NCI-H2171 (cell line): ENCODE results near the gene IFRD2.

Source experiments
- DNase-seq: peaks from one replicate; lab custom pipeline; 2025; lab: John Stamatoyannopoulos, UW

Gene IFRD2, protein sequence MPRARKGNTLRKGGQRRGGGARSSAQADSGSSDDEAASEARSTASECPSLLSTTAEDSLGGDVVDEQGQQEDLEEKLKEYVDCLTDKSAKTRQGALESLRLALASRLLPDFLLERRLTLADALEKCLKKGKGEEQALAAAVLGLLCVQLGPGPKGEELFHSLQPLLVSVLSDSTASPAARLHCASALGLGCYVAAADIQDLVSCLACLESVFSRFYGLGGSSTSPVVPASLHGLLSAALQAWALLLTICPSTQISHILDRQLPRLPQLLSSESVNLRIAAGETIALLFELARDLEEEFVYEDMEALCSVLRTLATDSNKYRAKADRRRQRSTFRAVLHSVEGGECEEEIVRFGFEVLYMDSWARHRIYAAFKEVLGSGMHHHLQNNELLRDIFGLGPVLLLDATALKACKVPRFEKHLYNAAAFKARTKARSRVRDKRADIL

DNA sequence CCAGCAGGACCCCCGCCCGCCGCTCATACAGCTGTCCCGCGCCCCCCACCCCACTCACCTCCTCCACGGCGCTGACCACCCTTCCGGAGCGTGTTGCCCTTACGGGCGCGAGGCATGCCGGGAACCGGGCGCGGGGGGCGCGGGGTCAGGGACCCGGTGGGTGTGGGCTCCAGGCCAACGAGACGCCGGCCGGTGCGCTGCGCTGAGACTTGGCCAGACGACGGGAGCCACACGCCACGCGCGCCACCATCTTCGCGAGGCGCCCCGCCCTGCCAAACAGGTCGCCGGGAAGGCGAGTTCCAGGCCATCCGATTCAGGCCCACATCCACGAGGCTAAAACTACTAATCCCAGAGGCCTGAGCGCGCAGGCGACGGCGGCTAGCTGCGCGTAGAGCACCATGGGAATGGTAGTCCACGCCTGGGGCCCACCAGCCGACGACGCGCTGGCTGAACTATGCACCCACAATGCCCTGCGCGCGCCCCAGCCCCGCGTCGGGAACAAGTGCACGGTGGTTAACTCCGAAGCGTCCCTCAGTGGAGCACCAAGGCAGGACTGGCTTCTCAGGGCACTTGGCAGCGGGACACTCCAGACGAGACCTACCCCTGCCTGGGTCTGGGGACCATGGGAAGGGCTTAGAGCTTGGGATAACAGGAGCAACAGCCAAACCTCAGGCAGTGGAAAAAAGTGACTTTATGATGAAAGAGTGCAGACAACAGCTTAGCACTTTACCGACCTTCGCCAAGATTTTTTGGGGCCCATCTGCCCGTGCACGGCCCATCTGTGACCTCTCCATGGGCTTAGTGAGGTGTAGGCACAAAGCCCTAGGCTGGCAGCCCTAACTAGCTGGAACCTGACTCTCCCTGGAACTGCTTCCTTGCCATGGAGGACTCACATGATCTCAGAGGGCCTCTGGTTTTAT lies at the start of gene IFRD2:
TSS of gene IFRD2 (minus strand) at position 271 of the 920 bp plus-strand sequence. CDS start at position 116, 155 bp downstream.
- DNase-seq = peak; percentile 82

DNA sequence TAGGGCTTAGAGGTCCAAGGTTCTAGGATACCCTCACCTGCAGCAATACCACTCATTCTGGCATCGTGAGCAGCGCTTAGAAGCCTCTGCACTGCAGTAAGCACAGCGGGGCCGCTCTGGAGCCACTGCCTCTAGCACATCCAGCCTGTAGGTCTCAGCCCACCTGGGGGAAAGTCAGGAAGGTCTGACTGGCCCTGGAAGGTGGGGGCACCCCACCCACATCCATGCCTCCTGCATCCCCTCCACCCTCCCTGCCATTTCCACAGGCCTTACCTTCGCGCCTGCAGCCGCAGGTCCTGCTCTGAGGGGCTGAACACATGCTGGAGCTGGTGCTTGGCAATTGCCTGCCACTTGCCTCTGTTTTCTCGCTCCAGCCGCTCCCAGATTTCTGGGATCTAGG lies 49.3 kb upstream of the IFRD2 start:
- no peak for DNase-seq

DNA sequence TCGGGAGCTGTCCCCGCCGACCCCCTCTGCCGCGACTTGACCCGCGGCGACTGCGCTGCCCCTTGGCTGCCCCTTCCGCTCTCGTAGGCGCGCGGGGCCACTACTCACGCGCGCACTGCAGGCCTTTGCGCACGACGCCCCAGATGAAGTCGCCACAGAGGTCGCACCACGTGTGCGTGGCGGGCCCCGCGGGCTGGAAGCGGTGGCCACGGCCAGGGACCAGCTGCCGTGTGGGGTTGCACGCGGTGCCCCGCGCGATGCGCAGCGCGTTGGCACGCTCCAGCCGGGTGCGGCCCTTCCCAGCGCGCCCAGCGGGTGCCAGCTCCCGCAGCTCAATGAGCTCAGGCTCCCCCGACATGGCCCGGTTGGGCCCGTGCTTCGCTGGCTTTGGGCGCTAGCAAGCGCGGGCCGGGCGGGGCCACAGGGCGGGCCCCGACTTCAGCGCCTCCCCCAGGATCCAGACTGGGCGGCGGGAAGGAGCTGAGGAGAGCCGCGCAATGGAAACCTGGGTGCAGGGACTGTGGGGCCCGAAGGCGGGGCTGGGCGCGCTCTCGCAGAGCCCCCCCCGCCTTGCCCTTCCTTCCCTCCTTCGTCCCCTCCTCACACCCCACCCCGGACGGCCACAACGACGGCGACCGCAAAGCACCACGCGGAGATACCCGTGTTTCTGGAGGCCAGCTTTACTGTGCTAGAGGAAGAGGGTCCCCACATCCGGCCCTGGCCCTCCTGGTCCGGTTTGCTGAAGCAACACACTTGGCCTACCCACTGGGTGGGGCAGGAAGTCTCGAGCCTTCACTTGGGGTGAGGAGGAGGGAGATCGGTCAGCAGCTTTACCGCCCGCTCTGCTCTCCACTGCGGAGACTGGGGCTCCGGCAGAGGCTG lies 48.5 kb upstream of the IFRD2 start, which contains the start of gene RASSF1:
TSS of gene RASSF1 (minus strand) at position 389 of the 882 bp plus-strand sequence. CDS start at position 358, 31 bp downstream.
- DNase-seq = no peak

DNA sequence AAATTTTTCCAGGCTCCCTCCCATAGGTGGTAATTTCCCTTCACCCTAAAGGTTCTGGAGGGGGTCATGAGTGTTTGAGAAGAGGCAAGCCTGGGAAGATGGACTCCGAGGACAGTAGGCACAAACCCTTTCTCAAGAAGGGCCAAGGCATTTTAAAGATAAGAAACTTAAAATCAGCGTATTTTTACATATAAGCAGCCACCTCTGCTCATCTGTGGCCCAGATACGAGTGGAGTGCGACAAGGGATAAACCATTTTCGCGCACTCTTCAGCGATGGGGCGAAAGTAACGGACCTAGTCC lies 47.9 kb upstream of the IFRD2 start:
- no peak for DNase-seq

DNA sequence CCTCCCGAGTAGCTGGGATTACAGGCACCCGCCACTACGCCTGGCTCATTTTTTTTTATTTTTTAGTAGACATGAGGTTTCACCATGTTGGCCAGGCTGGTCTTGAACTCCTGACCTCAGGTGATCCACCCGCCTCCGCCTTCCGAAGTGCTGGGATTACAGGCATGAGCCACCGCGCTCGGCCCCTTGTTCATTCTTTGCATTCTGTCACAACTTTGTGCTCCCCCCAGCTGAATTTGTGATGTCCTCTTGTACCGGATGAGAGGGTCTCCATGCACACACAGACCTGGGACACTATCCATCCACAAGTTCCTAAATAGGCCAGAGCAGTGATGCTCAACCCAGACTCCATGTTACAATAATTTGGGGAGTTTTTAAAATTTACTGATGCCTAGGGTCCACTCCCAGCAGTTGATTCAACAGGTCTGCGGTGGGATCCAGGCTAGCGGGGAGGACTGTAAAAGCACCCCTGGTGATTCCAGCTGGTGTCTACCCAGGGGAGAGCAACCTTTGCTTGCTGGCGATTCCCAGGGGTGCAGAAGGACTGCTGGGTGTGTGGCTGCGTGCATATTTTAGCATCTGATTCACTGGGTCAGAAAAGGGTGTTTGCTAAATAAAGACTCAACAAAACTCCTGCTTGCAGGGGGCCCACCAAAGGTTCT lies 47.4 kb upstream of the IFRD2 start:
- no peak for DNase-seq

DNA sequence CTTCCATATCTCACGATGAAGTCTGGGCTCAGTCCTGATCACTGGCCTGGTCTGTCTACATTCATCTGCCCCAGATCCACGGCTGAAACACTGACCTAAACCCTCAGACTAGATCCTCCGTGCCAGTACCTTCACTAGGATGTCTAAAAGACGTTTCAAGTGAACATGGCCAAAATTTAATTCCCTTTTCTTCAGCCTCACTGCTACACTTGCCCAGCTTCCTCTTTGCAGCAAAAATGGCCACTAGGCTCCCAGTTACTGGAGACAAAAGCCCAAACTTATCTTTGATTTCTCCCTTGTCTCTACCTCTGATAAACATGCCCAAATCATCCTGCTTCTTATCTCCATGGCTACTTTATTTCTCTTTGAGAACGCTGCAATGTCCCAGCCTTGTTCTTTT lies 46.7 kb upstream of the IFRD2 start:
- no peak for DNase-seq

DNA sequence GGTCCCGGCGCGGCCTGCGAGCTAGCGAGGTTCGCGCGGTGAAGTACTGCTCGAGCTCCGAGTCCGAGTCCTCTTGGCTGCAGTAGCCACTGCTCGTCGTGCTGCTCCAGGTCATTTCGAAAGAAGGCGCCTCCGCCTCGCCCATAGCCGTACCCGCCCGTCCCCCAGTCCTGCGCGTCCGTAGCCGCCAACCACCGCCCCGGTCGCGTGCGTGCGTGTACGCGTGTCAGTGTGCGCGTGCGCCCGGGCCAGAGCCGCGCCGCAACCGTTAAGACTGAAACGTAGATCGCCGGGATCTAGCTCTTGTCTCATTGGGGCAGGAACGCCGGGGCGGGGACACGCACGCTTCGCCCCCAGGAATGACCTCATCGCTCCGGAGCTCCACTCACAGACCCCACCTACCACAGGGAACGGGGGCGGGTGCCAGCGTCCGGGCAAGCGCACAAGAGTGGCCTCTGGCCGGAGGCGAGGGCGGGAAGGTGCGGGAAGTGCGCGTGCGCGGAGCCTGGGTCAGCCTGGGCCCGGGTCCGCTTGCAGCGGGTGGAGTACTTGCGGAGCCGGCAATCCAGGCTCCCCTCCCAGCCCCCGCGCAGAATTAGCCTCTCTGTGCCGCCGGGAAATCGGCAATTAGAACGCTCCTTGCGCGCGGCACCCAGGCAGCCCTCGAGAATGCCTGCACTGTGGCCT lies 45.1 kb upstream of the IFRD2 start:
- peak; percentile 88 for DNase-seq

DNA sequence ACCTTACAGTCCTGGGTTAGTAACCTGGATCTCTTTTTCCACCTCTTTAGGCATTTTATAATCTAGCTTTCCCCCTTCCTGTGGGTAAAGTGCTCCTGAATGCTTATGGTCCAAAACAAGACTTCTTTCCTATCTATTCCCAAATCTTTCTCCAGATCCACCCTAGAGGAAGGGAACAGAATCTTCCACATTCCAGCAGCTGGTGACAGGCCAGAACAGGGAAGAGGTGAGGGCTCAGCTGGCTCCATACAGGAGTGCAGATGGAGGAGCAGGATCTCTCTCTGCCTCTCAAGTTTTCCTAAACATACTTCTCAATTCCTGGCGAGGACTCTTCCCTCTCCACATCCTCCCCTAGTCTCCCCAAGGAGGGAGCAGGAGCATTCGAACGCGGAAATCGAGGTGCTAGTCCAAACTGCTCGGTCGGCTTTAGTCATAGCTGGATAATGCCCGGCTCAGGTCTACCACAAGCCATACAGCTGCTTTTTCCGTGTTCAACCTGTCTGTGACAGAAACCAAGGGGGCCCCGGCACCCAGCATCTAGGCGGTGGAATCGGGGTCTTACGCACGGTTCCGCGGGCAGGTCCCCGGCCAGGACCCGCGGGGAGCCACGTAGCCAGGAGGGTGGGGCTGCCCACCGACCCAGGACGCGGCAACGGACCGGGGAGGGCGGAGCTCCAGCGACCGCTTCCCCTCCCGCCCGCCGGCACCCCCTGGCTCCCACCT lies 44.4 kb upstream of the IFRD2 start:
- DNase-seq = no peak

DNA sequence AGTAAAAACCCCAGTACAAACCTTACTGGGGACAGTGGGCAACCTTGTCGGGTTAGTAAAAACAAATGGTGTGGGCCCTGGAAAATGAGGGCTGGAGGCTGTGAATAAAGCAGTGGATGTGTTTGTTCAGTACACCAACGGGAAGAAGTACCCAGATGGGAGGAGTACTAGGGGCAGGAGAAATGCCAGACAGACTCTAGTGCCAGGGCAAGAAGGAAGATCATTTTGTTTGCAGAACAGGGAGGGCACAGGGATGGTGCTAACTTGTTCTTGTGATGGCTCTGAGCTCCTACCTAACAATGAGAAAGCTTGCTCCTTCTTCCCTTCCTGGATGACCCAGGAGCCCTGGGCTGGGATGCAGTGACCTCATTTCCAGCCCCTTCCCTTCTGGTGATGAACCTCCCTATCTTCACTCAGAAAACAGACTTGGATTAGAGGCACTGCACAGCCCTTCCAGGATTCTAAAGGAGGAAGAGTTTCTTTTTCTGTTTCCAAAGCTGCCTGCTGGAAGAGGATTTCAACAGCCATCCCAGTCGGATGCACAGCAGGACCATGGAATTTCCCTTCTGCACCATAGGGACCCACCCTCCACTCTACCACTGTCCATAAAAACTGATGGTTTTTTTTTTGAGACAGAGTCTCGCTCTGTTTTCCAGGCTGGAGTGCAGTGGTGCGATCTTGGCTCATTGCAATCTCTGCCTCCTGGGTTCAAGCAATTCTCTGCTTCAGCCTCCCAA lies 42.3 kb upstream of the IFRD2 start:
- no peak for DNase-seq

DNA sequence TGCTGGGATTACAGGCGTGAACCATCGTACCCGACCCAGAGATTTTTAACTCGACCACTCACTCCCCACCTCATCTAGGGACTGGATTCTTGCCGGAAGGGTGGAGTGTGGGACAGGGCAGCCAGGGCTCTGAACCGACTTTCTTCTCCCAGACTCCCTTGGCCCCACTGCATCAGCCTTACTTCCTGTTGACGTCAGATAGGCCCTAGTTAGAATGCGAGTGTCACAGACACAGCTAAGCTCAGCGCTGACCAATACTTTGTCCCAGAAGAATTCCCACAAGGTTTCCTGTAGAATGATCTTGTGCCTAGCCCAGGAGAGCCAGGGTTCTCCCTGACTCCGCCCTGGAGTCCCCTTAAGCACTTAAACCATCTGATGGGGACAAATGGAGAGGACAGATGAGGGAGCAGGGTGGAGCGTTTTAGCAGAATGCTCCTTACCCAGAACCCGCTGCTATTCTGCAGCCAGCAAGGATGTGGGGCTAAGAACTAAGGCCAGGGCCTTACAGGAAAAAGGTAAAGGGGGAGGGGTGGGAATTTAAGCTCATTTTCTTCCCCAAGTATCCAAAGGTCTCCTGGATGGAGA lies 41.6 kb upstream of the IFRD2 start:
- DNase-seq = no peak

DNA sequence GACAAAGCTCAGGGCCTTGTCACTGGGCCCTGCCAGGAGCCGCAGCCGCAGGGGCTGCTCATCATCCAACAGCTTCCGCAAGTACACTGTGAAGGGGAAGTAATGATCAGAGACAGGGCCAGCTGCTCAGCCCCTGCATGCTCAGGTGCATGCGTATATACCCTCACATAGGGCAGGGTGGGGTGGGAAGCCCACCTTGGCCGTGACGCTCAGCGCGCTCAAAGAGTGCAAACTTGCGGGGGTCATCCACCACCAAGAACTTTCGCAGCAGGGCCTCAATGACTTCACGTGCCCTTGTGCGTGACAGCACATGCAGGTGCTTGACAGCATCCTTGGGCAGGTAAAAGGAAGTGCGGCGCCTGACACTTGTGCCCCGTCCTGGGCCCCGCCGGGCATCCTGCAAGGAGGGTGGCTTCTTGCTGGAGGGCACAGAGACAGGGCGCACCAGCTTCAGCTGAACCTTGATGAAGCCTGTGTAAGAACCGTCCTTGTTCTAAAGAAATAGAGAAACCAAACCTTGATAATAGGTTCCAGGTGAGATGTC lies 39.2 kb upstream of the IFRD2 start:
- no peak for DNase-seq

DNA sequence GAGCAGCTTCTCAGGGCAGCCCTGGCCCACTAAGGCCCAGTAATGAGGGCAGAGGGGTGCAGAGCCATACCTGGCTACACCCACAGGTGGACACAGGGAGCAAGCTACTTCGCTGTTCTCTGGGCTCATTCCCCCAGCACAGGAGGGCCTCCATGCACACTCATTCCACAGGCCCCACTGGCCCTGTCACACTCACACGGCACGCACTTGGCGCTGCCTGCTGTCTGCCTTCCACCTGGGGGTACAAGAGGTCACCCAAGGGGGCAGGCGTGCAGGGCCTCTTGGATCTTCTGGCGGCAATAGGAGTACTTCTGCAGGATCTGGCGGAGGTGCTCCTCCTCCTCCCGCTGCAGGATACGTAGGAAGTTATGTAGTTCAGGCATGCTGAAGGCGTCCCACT lies 38.1 kb upstream of the IFRD2 start:
- DNase-seq = no peak

DNA sequence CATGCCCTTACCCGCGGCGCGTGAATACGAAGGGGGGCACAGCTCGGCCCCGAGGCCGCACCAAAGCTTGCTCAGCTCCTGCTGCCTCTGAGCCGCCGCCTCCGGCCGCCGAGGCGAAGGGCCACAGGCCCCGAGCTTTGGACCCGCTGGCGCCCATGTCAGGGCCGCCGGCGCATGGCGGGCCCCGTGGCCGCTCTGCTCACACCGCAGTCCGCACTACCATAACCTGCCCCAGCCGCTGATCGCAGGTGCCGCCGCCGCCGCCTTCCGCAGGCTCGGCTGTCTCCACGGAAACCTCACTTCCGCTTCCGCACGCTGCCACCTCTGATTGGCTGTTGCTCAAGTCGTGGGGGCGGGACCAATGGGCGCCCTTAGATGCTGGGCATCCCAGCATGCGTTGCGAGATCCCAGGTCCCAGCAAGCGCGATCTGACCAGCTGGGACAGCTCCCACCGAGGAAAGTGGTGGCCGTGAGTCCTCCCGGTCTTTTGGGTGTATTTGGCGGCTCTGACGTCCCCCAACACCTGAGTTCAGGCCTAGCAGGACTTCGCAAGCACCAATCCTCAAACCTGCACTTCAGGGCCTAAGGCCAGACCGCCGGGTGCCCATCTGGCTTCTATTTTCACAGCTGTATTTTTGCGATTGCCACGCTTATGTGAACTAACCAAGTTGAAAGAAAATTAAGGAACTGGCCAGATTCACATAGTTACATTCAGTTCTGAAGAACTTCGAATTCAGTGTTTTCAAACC lies 35.9 kb upstream of the IFRD2 start, which contains the start of gene TUSC2:
TSS of gene TUSC2 (minus strand) at position 281 of the 749 bp plus-strand sequence. CDS start at position 157, 124 bp downstream.
- DNase-seq = peak; percentile 87

DNA sequence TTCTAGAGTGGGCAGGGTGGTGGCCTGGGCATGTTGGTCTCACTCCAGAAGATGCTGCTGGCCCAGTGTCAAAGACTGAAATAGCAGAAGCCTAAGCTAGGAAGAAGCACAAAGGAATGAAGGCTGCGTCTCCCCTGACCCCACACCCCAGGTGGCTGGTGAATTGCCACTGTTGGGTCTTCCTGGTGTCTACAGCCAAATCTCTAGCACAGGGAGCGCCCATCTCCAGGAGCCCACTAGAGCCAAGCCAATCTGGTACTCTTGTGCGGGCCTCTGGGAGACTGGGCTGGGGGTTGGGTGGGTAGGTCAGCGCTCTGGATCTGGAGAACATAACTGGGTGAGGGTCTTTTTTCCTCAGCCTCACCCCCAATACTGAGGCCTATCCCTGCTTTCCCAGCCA lies 34.9 kb upstream of the IFRD2 start:
- no peak for DNase-seq

DNA sequence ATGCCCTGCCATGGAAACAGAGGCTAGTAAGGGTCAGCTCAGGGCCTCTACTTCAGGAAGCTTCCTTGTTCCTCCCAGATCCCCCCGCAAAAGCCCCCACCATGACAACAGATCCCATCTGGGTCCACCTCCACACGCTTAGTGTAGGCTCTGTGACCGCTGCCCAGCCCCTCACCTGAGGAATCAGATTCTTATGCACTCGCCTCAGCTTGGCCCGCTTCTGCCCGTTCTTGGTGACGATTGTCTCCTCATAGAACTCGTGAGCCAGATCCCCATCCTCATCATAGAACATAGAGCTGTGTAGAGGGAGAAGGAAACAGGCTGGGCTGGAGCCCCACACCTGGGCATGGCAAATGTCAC lies 33.9 kb upstream of the IFRD2 start:
- no peak for DNase-seq

DNA sequence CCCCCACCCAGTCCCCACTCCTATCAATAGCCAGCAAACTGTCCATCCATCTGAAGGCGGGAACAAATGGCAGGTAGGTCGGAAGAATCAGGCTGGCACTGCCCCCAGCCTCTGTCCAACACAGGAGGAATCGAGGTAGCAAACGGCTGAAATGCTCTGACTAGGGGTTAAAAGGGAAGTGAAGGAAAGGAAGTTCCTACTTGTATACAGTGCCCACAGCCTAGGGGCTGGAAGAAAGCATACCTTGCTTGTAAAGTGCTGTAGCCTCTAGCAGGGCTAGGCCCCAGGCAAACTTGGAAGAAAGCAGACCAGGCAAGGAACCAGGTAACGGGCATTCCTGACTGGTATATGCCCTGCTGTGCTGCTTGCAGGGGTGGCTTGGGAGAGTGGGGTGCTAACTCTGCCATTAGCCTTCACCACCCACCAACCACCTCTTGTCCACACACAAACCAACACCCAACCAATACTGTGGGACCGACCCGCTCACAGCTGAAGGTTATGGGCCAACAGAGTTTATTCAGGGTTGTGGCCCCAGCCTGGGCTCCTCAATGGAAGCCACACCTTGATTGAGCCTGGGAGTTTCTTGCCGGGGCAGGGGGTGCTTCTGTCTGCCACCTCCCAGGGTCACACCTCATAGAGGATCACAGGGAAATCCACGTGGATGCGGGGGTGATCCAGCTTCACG lies 33.4 kb upstream of the IFRD2 start:
- DNase-seq = no peak

DNA sequence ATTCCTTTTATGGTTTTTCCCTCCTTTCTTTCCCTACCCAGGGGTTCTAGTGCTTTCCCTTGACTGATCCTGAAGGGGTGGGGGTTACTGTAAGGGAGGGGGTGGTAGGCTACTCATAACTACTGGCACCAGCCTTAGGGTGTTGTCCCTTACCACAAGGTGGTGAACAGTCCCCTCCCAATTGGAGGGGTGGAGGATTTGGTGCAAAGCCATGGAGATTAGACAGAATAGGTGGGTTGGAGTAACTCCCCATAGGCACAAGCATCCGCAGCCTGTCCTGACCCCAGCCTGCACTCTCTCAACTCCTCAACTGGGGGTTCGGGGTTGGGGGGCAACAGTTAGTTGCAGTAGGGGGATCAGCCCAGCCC lies 32.9 kb upstream of the IFRD2 start:
- no peak for DNase-seq
